HL-60 (cell line): ENCODE results near the gene VTI1A.

Experiments
- DNase-seq, 2 experiments: peaks; one replicate each; pipeline ENCODE4 v3.0.0-alpha.2; 2010 to 2020; ENCODE audit warnings: low read depth in 1 of 2, low spot score in 1 of 2
- H3K27ac ChIP-seq: fragments of 250-450 bp; sonication (Bioruptor Pico); replicated peaks from 2 replicates; pipeline ENCODE4 v1.5.1; 2020; ENCODE audit warnings: mild to moderate bottlenecking, moderate library complexity
- H3K27me3 ChIP-seq: fragments of 250-450 bp; sonication (Bioruptor Pico); 2 replicates; pipeline ENCODE4 v1.5.1; 2021; ENCODE audit warnings: mild to moderate bottlenecking, moderate library complexity; ENCODE audit not compliant: insufficient read depth, poor library complexity, severe bottlenecking
- H3K4me3 ChIP-seq: replicated peaks from 2 replicates; pipeline ENCODE4 v1.5.1; 2011; ENCODE audit warnings: mild to moderate bottlenecking, control low read depth, low read length; ENCODE audit not compliant: insufficient read depth
- CTCF ChIP-seq: IDR thresholded peaks from one replicate; pipeline ENCODE4 v1.5.1; 2011; ENCODE audit warnings: low read length, control low read depth, inconsistent platforms; ENCODE audit not compliant: insufficient read depth
- GABPA ChIP-seq: IDR thresholded peaks from 2 replicates; pipeline ENCODE4 v1.6.1; 2012; ENCODE audit warnings: low read depth
- POLR2AphosphoS5 ChIP-seq: IDR thresholded peaks from 2 replicates; pipeline ENCODE4 v1.6.1; 2012; ENCODE audit warnings: low read depth
- SPI1 ChIP-seq: IDR thresholded peaks from 2 replicates; pipeline ENCODE4 v1.6.1; 2012; ENCODE audit warnings: low read depth, mild to moderate bottlenecking, borderline replicate concordance
- TF ChIP-seq, protein P1 (sequence below): IDR thresholded peaks from 2 replicates; pipeline ENCODE4 v1.6.1; 2012; ENCODE audit warnings: low read depth; ENCODE audit not compliant: insufficient replicate concordance

Gene VTI1A

DNA sequence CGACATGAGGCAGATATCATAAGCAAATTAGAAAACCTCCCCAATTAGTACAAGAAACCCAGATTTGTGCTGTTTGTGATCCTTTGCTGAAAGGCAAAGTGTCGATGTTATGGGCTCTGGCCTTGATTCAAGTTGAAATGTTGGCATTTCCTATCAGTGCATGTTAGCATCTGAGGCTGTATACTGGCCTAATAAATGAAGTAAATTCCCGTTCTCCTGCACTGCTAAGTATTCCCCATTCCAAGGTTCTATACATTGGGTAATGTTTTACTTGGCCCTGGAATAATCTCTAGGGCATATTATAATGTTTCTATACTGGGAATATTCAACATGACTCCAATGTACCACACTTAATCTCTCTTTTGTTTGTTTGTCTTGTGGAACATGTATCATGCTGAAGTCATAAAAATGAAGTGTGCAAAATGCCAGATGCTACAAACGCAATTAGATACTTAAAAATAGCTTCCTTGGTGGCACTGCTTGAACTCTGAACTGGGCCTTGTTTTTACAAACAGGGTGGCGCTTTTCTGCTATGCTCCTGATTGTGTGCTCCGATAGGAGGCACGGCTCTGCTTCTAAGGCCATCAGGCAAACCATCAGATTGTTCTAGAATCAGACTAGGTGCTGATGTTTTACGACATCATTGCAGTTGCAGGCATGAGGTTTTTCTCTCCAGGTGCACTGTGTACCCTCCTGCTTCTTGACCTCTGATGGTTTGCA lies 346.3 kb downstream of the VTI1A start:
- H3K27me3 ChIP-seq = no peaks in the 10 kb centered on the region
- H3K27ac ChIP-seq = no peak overlapping the region
- no peak overlapping the region for H3K4me3 ChIP-seq
- no peak for DNase-seq
- TF ChIP-seq GABPA (no peak), SPI1 (no peak), CTCF (no peak), POLR2AphosphoS5 (no peak)

DNA sequence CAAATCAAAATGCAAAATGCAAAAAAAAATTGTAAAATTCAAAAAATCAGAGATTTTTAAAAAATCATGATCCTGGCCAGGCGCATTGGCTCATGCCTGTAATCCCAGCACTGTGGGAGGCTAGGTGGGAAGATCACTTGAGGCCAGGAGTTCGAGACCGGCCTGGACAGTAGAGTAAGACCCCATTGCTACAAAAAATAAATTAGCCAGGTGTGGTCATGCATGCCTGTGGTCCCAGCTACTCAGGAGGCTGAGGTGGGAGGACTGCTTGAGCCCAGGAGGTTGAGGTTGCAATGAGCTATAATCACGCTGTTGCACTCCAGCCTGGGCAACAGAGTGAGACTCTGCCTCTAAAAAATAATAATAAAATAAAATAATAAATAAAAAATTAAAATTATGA lies 347.2 kb downstream of the VTI1A start:
- no peaks in the 10 kb centered on the region for H3K27me3 ChIP-seq
- H3K27ac ChIP-seq = no peak overlapping the region
- H3K4me3 ChIP-seq = no peak overlapping the region
- TF ChIP-seq POLR2AphosphoS5 = no peak
- no peak for TF ChIP-seq CTCF
- TF ChIP-seq SPI1 = no peak
- TF ChIP-seq GABPA = no peak
- TF ChIP-seq, protein P1, sequence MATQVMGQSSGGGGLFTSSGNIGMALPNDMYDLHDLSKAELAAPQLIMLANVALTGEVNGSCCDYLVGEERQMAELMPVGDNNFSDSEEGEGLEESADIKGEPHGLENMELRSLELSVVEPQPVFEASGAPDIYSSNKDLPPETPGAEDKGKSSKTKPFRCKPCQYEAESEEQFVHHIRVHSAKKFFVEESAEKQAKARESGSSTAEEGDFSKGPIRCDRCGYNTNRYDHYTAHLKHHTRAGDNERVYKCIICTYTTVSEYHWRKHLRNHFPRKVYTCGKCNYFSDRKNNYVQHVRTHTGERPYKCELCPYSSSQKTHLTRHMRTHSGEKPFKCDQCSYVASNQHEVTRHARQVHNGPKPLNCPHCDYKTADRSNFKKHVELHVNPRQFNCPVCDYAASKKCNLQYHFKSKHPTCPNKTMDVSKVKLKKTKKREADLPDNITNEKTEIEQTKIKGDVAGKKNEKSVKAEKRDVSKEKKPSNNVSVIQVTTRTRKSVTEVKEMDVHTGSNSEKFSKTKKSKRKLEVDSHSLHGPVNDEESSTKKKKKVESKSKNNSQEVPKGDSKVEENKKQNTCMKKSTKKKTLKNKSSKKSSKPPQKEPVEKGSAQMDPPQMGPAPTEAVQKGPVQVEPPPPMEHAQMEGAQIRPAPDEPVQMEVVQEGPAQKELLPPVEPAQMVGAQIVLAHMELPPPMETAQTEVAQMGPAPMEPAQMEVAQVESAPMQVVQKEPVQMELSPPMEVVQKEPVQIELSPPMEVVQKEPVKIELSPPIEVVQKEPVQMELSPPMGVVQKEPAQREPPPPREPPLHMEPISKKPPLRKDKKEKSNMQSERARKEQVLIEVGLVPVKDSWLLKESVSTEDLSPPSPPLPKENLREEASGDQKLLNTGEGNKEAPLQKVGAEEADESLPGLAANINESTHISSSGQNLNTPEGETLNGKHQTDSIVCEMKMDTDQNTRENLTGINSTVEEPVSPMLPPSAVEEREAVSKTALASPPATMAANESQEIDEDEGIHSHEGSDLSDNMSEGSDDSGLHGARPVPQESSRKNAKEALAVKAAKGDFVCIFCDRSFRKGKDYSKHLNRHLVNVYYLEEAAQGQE = no peak
- DNase-seq = no peak

- Histone ChIP-seq H3K27me3 (no peaks in the 10 kb centered on the region), H3K27ac (no peak overlapping the region), H3K4me3 (no peak overlapping the region)
- TF ChIP-seq SPI1 (no peak), CTCF (no peak), GABPA (no peak), POLR2AphosphoS5 (no peak)
- TF ChIP-seq, protein P1 = no peak
- DNase-seq = no peak
These were observed 348.1 kb downstream of the VTI1A start for GRCh38 chr10:112795067-112795466.

DNA sequence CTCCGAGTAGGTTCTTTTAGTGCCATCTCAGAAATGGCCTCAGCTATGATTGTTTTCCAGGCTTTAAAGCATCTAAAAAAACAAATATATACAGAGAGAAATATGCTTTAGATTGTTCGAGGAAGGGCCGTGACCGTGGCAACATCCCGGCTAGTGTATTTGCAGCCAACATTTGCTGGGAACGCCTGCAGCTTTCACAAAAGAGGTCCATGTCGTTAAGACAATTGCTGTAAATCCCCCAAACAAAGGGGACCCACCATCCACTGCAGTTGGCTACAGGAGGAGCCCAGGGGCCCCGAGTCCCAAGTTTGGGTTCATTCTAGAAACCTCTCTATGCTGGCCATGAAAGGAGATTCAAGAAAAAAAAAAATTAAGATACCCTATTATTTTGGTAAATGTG lies 350.2 kb downstream of the VTI1A start:
- TF ChIP-seq POLR2AphosphoS5 = no peak
- no peak for TF ChIP-seq GABPA
- TF ChIP-seq CTCF = no peak
- TF ChIP-seq SPI1 = no peak
- TF ChIP-seq, protein P1 = no peak
- H3K27me3 ChIP-seq = no peaks in the 10 kb centered on the region
- DNase-seq = no peak
- no peak overlapping the region for H3K4me3 ChIP-seq
- no peak overlapping the region for H3K27ac ChIP-seq
